Skeletal muscle satellite cell (primary cell): ENCODE results near the gene TYRP1.

ENCODE experiments used
- H3K27me3 ChIP-seq: 2 replicates; pipeline ENCODE4 v1.7.0; 2013; ENCODE audit warnings: low read length; ENCODE audit not compliant: control insufficient read depth, insufficient read depth
- H3K36me3 ChIP-seq: 2 replicates; pipeline ENCODE4 v1.7.0; 2013; ENCODE audit warnings: mild to moderate bottlenecking, control low read depth, low read length; ENCODE audit not compliant: insufficient read depth
- H3K4me1 ChIP-seq: 2 replicates; pipeline ENCODE4 v1.7.0; 2013; ENCODE audit warnings: low read length; ENCODE audit not compliant: control insufficient read depth, insufficient read depth
- H3K4me2 ChIP-seq: 2 replicates; pipeline ENCODE4 v1.7.0; 2013; ENCODE audit warnings: mild to moderate bottlenecking, low read length
- H3K4me3 ChIP-seq: 2 replicates; pipeline ENCODE4 v1.7.0; 2013; ENCODE audit warnings: low read length
- H3K9ac ChIP-seq: 2 replicates; pipeline ENCODE4 v1.7.0; 2013; ENCODE audit warnings: mild to moderate bottlenecking, low read depth, low read length, moderate library complexity
- H3K9me3 ChIP-seq: replicated peaks from 2 replicates; pipeline ENCODE4 v1.7.0; 2013; ENCODE audit warnings: mild to moderate bottlenecking, control low read depth, low read length

The TYRP1 gene

GRCh38 chr9:12737871-12738270 lies 44.7 kb downstream of the TYRP1 start:
- no peaks in the 10 kb centered on the region for H3K36me3 ChIP-seq

GRCh38 chr9:12739014-12739652 lies 45.9 kb downstream of the TYRP1 start:
- Histone ChIP-seq H3K9me3 (no peaks in the 10 kb centered on the region), H3K4me1 (peaks cover 10% of the 10 kb centered on the region), H3K9ac (no peak overlapping the region)

More at GRCh38 chr9:12737871-12738270, 44.7 kb downstream of the TYRP1 start:
- Histone ChIP-seq H3K4me1 (peaks cover 10% of the 10 kb centered on the region), H3K4me3 (no peak overlapping the region), H3K4me2 (no peak overlapping the region), H3K9me3 (no peaks in the 10 kb centered on the region), H3K9ac (no peak overlapping the region), H3K27me3 (no peaks in the 10 kb centered on the region)

GRCh38 chr9:12740845-12741244 lies 47.7 kb downstream of the TYRP1 start:
- Histone ChIP-seq H3K36me3 (no peaks in the 10 kb centered on the region), H3K4me2 (no peak overlapping the region), H3K9ac (no peak overlapping the region), H3K4me3 (no peak overlapping the region), H3K27me3 (no peaks in the 10 kb centered on the region), H3K4me1 (peaks cover 10% of the 10 kb centered on the region), H3K9me3 (no peaks in the 10 kb centered on the region)

More at GRCh38 chr9:12739014-12739652, 45.9 kb downstream of the TYRP1 start:
- H3K36me3 ChIP-seq: no peaks in the 10 kb centered on the region
- no peak overlapping the region for H3K4me3 ChIP-seq
- H3K27me3 ChIP-seq: no peaks in the 10 kb centered on the region
- H3K4me2 ChIP-seq: no peak overlapping the region

- no peaks in the 10 kb centered on the region for H3K9me3 ChIP-seq
- no peaks in the 10 kb centered on the region for H3K36me3 ChIP-seq
- peaks cover 7% of the 10 kb centered on the region for H3K4me1 ChIP-seq
- H3K4me3 ChIP-seq: no peak overlapping the region
- H3K9ac ChIP-seq: no peak overlapping the region
- H3K27me3 ChIP-seq: no peaks in the 10 kb centered on the region
- peak overlapping the region; percentile 9 for H3K4me2 ChIP-seq
These were observed 54.8 kb downstream of the TYRP1 start for GRCh38 chr9:12748016-12748415.

- no peaks in the 10 kb centered on the region for H3K36me3 ChIP-seq
- no peak overlapping the region for H3K4me2 ChIP-seq
- H3K9ac ChIP-seq: no peak overlapping the region
- peaks cover 7% of the 10 kb centered on the region for H3K4me1 ChIP-seq
- H3K4me3 ChIP-seq: no peak overlapping the region
- H3K9me3 ChIP-seq: no peaks in the 10 kb centered on the region
- no peaks in the 10 kb centered on the region for H3K27me3 ChIP-seq
These were observed 55.8 kb downstream of the TYRP1 start for GRCh38 chr9:12748954-12749353.

- Histone ChIP-seq H3K4me3 (no peak overlapping the region), H3K27me3 (no peaks in the 10 kb centered on the region), H3K36me3 (no peaks in the 10 kb centered on the region), H3K4me1 (no peaks in the 10 kb centered on the region), H3K4me2 (no peak overlapping the region), H3K9ac (no peak overlapping the region), H3K9me3 (no peaks in the 10 kb centered on the region)
These were observed 60.7 kb downstream of the TYRP1 start for GRCh38 chr9:12753931-12754330.

GRCh38 chr9:12759761-12760160 lies 66.6 kb downstream of the TYRP1 start:
- Histone ChIP-seq H3K4me3 (no peak overlapping the region), H3K9me3 (no peaks in the 10 kb centered on the region), H3K9ac (no peak overlapping the region), H3K4me2 (peak overlapping the region; percentile 14), H3K27me3 (no peaks in the 10 kb centered on the region), H3K36me3 (no peaks in the 10 kb centered on the region), H3K4me1 (peaks cover 20% of the 10 kb centered on the region)
